ENCODE results near the gene MCIDAS.

DNA sequence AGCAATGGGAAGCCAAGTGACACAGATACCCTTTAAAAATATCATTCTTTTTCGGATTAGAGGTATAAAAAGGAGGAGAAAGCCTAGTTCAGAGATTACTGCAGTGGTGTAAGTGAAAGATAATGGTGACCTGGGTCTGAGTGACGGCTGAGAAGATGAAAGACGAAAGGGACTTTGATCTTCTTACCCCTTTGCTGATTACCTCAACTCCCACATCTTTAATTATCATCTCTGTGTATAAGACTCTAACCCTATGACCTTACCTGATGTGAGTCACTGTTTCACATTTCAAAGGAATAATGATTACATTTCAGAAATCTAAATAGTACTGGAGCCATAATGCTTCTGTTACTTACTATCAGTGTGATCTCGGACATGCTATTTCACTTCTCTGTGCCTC lies 27.7 kb upstream of the MCIDAS start:
- TF ChIP-seq, protein P1, sequence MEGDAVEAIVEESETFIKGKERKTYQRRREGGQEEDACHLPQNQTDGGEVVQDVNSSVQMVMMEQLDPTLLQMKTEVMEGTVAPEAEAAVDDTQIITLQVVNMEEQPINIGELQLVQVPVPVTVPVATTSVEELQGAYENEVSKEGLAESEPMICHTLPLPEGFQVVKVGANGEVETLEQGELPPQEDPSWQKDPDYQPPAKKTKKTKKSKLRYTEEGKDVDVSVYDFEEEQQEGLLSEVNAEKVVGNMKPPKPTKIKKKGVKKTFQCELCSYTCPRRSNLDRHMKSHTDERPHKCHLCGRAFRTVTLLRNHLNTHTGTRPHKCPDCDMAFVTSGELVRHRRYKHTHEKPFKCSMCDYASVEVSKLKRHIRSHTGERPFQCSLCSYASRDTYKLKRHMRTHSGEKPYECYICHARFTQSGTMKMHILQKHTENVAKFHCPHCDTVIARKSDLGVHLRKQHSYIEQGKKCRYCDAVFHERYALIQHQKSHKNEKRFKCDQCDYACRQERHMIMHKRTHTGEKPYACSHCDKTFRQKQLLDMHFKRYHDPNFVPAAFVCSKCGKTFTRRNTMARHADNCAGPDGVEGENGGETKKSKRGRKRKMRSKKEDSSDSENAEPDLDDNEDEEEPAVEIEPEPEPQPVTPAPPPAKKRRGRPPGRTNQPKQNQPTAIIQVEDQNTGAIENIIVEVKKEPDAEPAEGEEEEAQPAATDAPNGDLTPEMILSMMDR (conservative IDR thresholded peaks at IDR 0.05; ENCODE audit: low read length) = no peak
- TF ChIP-seq EZH2phosphoT487 (IDR thresholded peaks at IDR 0.05; ENCODE audit: borderline replicate concordance, low read depth, low read length) = no peak

Data from OCI-LY7 (cell line).